ENCODE results near the gene RPL18A.

RPL18A gene

GRCh38 chr19:17841810-17842662, 17.7 kb upstream of the RPL18A start:
- DNase-seq = peak; percentile 84

GRCh38 chr19:17842663-17843291, 16.9 kb upstream of the RPL18A start:
- DNase-seq = no peak

- no peak for DNase-seq
Observed at GRCh38 chr19:17843292-17843827, 16.4 kb upstream of the RPL18A start.

GRCh38 chr19:17843908-17844490, 15.7 kb upstream of the RPL18A start:
- no peak for DNase-seq

GRCh38 chr19:17846146-17846545, 13.6 kb upstream of the RPL18A start:
- no peak for DNase-seq

- no peak for DNase-seq
Observed at GRCh38 chr19:17847538-17848366, 12.0 kb upstream of the RPL18A start, which contains the start of gene JAK3. TSS of gene JAK3 (minus strand) at chr19:17847982. CDS start at chr19:17844417, 3,565 bp downstream.

GRCh38 chr19:17848595-17849292, 11.0 kb upstream of the RPL18A start:
- DNase-seq = no peak

- no peak for DNase-seq
Observed at GRCh38 chr19:17854061-17854460, 5.6 kb upstream of the RPL18A start.

- peak; percentile 63 for DNase-seq
Observed at GRCh38 chr19:17855280-17856152, 4.2 kb upstream of the RPL18A start.

GRCh38 chr19:17860331-17860992, 752 bp downstream of the RPL18A start:
- no peak for DNase-seq

GRCh38 chr19:17860993-17861360, 1.3 kb downstream of the RPL18A start:
- no peak for DNase-seq

GRCh38 chr19:17861542-17862402, 2.1 kb downstream of the RPL18A start:
- DNase-seq = no peak

GRCh38 chr19:17862711-17863519, 3.2 kb downstream of the RPL18A start:
- no peak for DNase-seq

GRCh38 chr19:17863520-17864182, 3.9 kb downstream of the RPL18A start:
- DNase-seq = no peak

GRCh38 chr19:17865364-17866311, 5.9 kb downstream of the RPL18A start:
- DNase-seq = no peak

- no peak for DNase-seq
Observed at GRCh38 chr19:17866312-17866963, 6.7 kb downstream of the RPL18A start.

All from NCI-H1694 (cell line).